ENCODE results near the gene PES1.

PES1 gene

DNA sequence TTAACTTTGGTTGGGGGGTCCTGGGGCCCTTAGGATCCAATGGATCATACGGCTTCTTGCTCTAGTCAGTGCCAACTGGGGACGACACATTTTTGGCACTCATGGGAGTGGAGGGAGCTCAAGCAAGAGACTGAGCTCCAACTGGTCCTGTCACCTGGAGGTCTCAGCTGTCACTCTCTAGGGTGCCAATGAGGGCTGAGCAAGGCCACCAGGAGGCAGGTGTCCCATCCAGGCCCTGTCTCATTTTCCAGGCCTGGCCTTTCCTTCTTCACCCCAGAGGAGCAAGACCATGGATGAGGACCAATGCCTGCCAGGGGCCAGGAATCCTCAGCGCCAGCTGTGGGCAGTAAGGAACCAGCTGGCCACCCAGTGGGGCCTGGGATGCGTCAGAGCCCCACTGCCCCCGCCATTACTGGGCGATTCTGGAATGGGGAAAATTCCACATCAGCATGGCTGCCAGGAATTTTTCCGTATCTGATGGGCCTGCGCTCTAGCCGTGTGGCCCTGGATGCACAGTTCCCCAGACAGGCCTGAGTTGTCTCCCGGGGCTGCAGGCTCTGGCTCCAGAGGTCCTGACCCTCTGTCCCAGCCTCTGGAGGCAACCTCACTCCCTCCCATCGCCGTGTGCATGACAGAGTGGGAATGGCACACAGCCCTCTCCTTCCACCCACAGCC, 16.6 kb downstream of the PES1 start:
- Mint-ChIP-seq H3K4me1 (peaks cover 9% of the 10 kb centered on the region), H3K27ac (peak overlapping the region in 1 of 3 experiments; percentile 59), H3K9me3 (no peaks in the 10 kb centered on the region), H3K36me3 (ENCODE audit: low read depth) (peaks cover 30% of the 10 kb centered on the region), H3K4me3 (peak overlapping the region; percentile 79 to 83 (median 80)), H3K27me3 (ENCODE audit: low read depth) (peaks cover 21% of the 10 kb centered on the region)
- TF ChIP-seq CTCF (IDR thresholded peaks at IDR 0.05; ENCODE audit: unreplicated experiment in 3 of 3) = peak in 1 of 3 experiments; percentile 16

- Mint-ChIP-seq H3K9me3 (no peaks in the 10 kb centered on the region), H3K27ac (peak within 1 kb of the TSS in 2 of 3 experiments; percentile 17 to 82), H3K4me1 (peaks cover 9% of the 10 kb centered on the region), H3K27me3 (ENCODE audit: low read depth) (peaks cover 27% of the 10 kb centered on the region), H3K4me3 (peak within 1 kb of the TSS; percentile 80 to 83 (median 80)), H3K36me3 (ENCODE audit: low read depth) (peaks cover 22% of the 10 kb centered on the region)
- TF ChIP-seq CTCF (IDR thresholded peaks at IDR 0.05; ENCODE audit: unreplicated experiment in 3 of 3) = no peak
These were observed 17.4 kb downstream of the PES1 start, which contains the start of gene GAL3ST1 for GRCh38 chr22:30574095-30574981. TSS of gene GAL3ST1 (minus strand) at chr22:30574665. CDS start at chr22:30557392, 17,273 bp downstream.

DNA sequence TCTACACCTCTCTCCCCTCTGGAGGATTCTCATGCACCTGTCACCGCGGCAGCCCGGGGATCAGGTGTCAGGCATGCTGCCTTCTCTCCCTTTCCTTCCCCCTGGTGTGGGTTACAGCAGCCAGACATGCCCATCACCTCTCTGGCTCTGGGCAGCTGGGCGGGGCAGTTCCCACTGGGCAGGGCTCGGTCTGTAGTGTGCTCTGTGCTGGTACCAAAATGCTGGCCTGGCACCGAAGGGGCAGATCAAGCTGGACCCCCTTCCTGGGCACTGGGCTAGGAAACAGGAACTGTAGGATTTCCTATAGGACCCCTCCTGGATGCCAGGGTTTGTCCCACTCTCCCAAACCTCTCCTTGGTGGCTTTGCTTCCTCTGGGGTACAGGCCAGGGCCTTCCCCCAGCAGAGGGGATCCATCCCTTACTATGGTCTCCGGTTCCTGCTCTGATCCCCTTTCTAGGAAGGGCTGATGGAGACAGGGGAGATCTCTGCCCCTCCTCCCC, 18.1 kb downstream of the PES1 start:
- H3K4me1 Mint-ChIP-seq = peaks cover 9% of the 10 kb centered on the region
- peak overlapping the region; percentile 62 to 80 (median 66) for H3K4me3 Mint-ChIP-seq
- peaks cover 15% of the 10 kb centered on the region for H3K36me3 Mint-ChIP-seq (ENCODE audit: low read depth)
- no peak for TF ChIP-seq CTCF (IDR thresholded peaks at IDR 0.05; ENCODE audit: unreplicated experiment in 3 of 3)
- H3K27ac Mint-ChIP-seq = peak overlapping the region in 2 of 3 experiments; percentile 17 to 82
- no peaks in the 10 kb centered on the region for H3K9me3 Mint-ChIP-seq
- peaks cover 29% of the 10 kb centered on the region for H3K27me3 Mint-ChIP-seq (ENCODE audit: low read depth)

GRCh38 chr22:30572840-30573593, 18.7 kb downstream of the PES1 start:
- peaks cover 15% of the 10 kb centered on the region for H3K36me3 Mint-ChIP-seq (ENCODE audit: low read depth)
- peak overlapping the region in 2 of 3 experiments; percentile 59 to 83 for H3K27ac Mint-ChIP-seq
- no peaks in the 10 kb centered on the region for H3K9me3 Mint-ChIP-seq
- H3K4me3 Mint-ChIP-seq = peak overlapping the region; percentile 34 to 80 (median 53)
- H3K4me1 Mint-ChIP-seq = peaks cover 9% of the 10 kb centered on the region
- H3K27me3 Mint-ChIP-seq (ENCODE audit: low read depth) = peaks cover 29% of the 10 kb centered on the region
- no peak for TF ChIP-seq CTCF (IDR thresholded peaks at IDR 0.05; ENCODE audit: unreplicated experiment in 3 of 3)

DNA sequence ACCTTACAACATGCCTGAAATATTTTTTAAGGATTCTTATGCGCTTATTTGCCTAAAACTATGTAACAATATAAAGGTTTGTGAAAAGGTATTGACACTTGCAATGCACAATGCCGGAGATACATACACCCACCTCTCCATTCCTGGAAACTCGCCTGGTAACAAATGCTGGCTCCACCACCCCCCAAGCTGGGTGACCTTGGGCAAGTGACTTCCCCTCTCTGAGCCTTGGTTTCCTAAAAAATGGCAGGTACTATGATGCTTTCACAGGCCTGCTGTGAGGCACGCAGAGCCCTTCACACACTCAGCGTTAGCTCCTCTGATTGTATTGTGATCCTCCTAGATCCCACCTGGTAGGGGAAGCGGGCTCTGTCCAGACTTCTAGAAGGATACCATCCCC, 19.5 kb downstream of the PES1 start:
- Mint-ChIP-seq H3K4me1 (peaks cover 9% of the 10 kb centered on the region), H3K27me3 (ENCODE audit: low read depth) (peaks cover 32% of the 10 kb centered on the region), H3K36me3 (ENCODE audit: low read depth) (peaks cover 10% of the 10 kb centered on the region), H3K4me3 (peak overlapping the region in 1 of 3 experiments; percentile 80), H3K27ac (peak overlapping the region in 1 of 3 experiments; percentile 83), H3K9me3 (no peaks in the 10 kb centered on the region)
- no peak for TF ChIP-seq CTCF (IDR thresholded peaks at IDR 0.05; ENCODE audit: unreplicated experiment in 3 of 3)

Data from nephron (organoid).